Left ventricle myocardium inferior (tissue), 1 donor: ENCODE results near the gene PRKG1. TPM values are rescaled to one million over a fixed set of nuclear protein-coding genes. Genes with fewer than 3 reads are reported as not detected.
"Not testable (repeated sequence)": the region's sequence is repeated elsewhere in the genome, so short reads cannot be mapped to it uniquely, and the experiment has no call there.

Experiments
- DNase-seq: peaks from one replicate; pipeline ENCODE4 v3.0.0-alpha.2; 2020
- H3K27ac ChIP-seq: fragments of 200-600 bp; replicated peaks from 2 replicates; pipeline ENCODE4 v1.8.0; 2021
- H3K27me3 ChIP-seq: fragments of 200-600 bp; 2 replicates; pipeline ENCODE4 v1.8.0; 2021; ENCODE audit warnings: low read depth
- H3K36me3 ChIP-seq: fragments of 200-600 bp; 2 replicates; pipeline ENCODE4 v1.8.0; 2021
- H3K4me1 ChIP-seq: fragments of 200-600 bp; 2 replicates; pipeline ENCODE4 v1.8.0; 2021
- H3K4me3 ChIP-seq: fragments of 200-600 bp; 2 replicates; pipeline ENCODE4 v1.8.0; 2021; ENCODE audit warnings: mild to moderate bottlenecking, moderate library complexity
- H3K9me3 ChIP-seq: fragments of 200-600 bp; replicated peaks from 2 replicates; pipeline ENCODE4 v1.8.0; 2021
- CTCF ChIP-seq: fragments of 200-600 bp; IDR thresholded peaks from 2 replicates; pipeline ENCODE4 v1.8.0; 2021; ENCODE audit warnings: antibody characterized with exemption, mild to moderate bottlenecking, borderline replicate concordance
- intact Hi-C: fragments of 100-400 bp; cut with micrococcal nuclease; formaldehyde crosslinking; loops from one replicate; pipeline ENCODE4 v1.11.0; 2022
- total RNA-seq: library from RNA; stranded (reverse); fragmentation: NEBNext Ultra II Directional; extraction: Animal tissue kit (Norgen Biotek cat#: 25700); gene quantifications from one replicate; pipeline ENCODE4 v1.2.1, GENCODE V29; 2021
- donor health status: DM: no; HTN: yes; CAD: no; lungs with severe emphysema.

PRKG1 gene
- total RNA-seq, 1 donor from 2014 or later: 38.9 TPM

GRCh38 chr10:51325649-51326048, 251.4 kb downstream of the PRKG1 start:
- intact Hi-C loops: no loop called here
- Histone ChIP-seq H3K36me3 (no peaks in the 10 kb centered on the region), H3K27me3 (no peaks in the 10 kb centered on the region), H3K27ac (no peak overlapping the region), H3K4me3 (no peak overlapping the region), H3K4me1 (peaks cover 19% of the 10 kb centered on the region), H3K9me3 (peaks cover 16% of the 10 kb centered on the region)
- DNase-seq: no peak
- no peak for TF ChIP-seq CTCF

- Histone ChIP-seq H3K27ac (no peak overlapping the region), H3K9me3 (peaks cover 16% of the 10 kb centered on the region), H3K36me3 (no peaks in the 10 kb centered on the region), H3K4me3 (no peak overlapping the region), H3K27me3 (no peaks in the 10 kb centered on the region), H3K4me1 (peaks cover 16% of the 10 kb centered on the region)
- DNase-seq: no peak
- no peak for TF ChIP-seq CTCF
- intact Hi-C loops: no loop called here
These were observed 251.9 kb downstream of the PRKG1 start for GRCh38 chr10:51326174-51326573.

GRCh38 chr10:51327432-51327831, 253.1 kb downstream of the PRKG1 start:
- no peak for TF ChIP-seq CTCF
- intact Hi-C loops: no loop called here
- peaks cover 16% of the 10 kb centered on the region for H3K9me3 ChIP-seq
- H3K4me3 ChIP-seq: no peak overlapping the region
- no peak for DNase-seq
- peaks cover 4% of the 10 kb centered on the region for H3K4me1 ChIP-seq
- H3K36me3 ChIP-seq: no peaks in the 10 kb centered on the region
- H3K27me3 ChIP-seq: no peaks in the 10 kb centered on the region
- no peak overlapping the region for H3K27ac ChIP-seq

GRCh38 chr10:51340366-51340765, 266.1 kb downstream of the PRKG1 start:
- H3K27me3 ChIP-seq: no peaks in the 10 kb centered on the region
- intact Hi-C loops: no loop called here
- H3K9me3 ChIP-seq: no peaks in the 10 kb centered on the region
- H3K27ac ChIP-seq: no peak overlapping the region
- TF ChIP-seq CTCF: no peak
- no peak overlapping the region for H3K4me3 ChIP-seq
- peaks cover 5% of the 10 kb centered on the region for H3K4me1 ChIP-seq
- H3K36me3 ChIP-seq: no peaks in the 10 kb centered on the region
- no peak for DNase-seq

GRCh38 chr10:51340845-51341610, 266.7 kb downstream of the PRKG1 start:
- no peak for TF ChIP-seq CTCF
- DNase-seq: no peak
- H3K27me3 ChIP-seq: no peaks in the 10 kb centered on the region
- no peak overlapping the region for H3K27ac ChIP-seq
- intact Hi-C loops: no loop called here
- no peaks in the 10 kb centered on the region for H3K9me3 ChIP-seq
- no peak overlapping the region for H3K4me3 ChIP-seq
- no peaks in the 10 kb centered on the region for H3K36me3 ChIP-seq
- peaks cover 5% of the 10 kb centered on the region for H3K4me1 ChIP-seq

GRCh38 chr10:51341745-51342144, 267.5 kb downstream of the PRKG1 start:
- DNase-seq, H3K4me3 ChIP-seq, H3K36me3 ChIP-seq, H3K9me3 ChIP-seq, H3K27ac ChIP-seq, intact Hi-C loops, H3K27me3 ChIP-seq, H3K4me1 ChIP-seq: not testable (repeated sequence)
